ENCODE measurements around the gene CYB5R4.

CYB5R4 gene

GRCh38 chr6:83859410-83860358, at the start of gene CYB5R4:
Gene CYB5R4, plus strand, starts transcription at chr6:83859689. Its CDS starts 94 bp downstream, at chr6:83859783.
- intact Hi-C loops (cut with DNase I), result loop anchor here (10.0 kb wide), 1 partner anchor 365 kb away; the partner anchor contains the start of gene CEP162
- DNase-seq, result peak; percentile 87 to 98 (median 95)

- no peak for DNase-seq
- intact Hi-C loops (cut with DNase I), result no loop called here
Measured at GRCh38 chr6:83812595-83812994, 46.9 kb upstream of the CYB5R4 start.

GRCh38 chr6:83815631-83816272, 43.7 kb upstream of the CYB5R4 start:
- intact Hi-C loops (cut with DNase I), result no loop called here
- DNase-seq, result no peak

- no peak for DNase-seq
- intact Hi-C loops (cut with DNase I), result no loop called here
Measured at GRCh38 chr6:83822629-83823169, 36.8 kb upstream of the CYB5R4 start.

- DNase-seq, result peak in 1 of 42 donors; percentile 4
- intact Hi-C loops (cut with DNase I), result no loop called here
Measured at GRCh38 chr6:83824388-83824801, 35.1 kb upstream of the CYB5R4 start.

- intact Hi-C loops (cut with DNase I), result no loop called here
- DNase-seq, result no peak
Measured at GRCh38 chr6:83824831-83825230, 34.7 kb upstream of the CYB5R4 start.

GRCh38 chr6:83827050-83827449, 32.4 kb upstream of the CYB5R4 start:
- peak in 34 of 42 donors; percentile 8 to 74 (median 31) for DNase-seq
- intact Hi-C loops (cut with DNase I), result no loop called here

- intact Hi-C loops (cut with DNase I), result no loop called here
- no peak for DNase-seq
Measured at GRCh38 chr6:83838727-83839126, 20.8 kb upstream of the CYB5R4 start.

GRCh38 chr6:83844170-83844569, 15.3 kb upstream of the CYB5R4 start:
- intact Hi-C loops (cut with DNase I), result no loop called here
- no peak for DNase-seq

GRCh38 chr6:83846291-83846690, 13.2 kb upstream of the CYB5R4 start:
- intact Hi-C loops (cut with DNase I), result no loop called here

GRCh38 chr6:83847179-83847578, 12.3 kb upstream of the CYB5R4 start:
- intact Hi-C loops (cut with DNase I), result no loop called here
- no peak for DNase-seq

More at GRCh38 chr6:83846291-83846690, 13.2 kb upstream of the CYB5R4 start:
- no peak for DNase-seq

GRCh38 chr6:83849127-83849526, 10.4 kb upstream of the CYB5R4 start:
- DNase-seq, result no peak
- intact Hi-C loops (cut with DNase I), result no loop called here

- DNase-seq, result no peak
- intact Hi-C loops (cut with DNase I), result loop anchor here (10.0 kb wide), 1 partner anchor 375 kb away; the partner anchor contains the start of gene CEP162
Measured at GRCh38 chr6:83849610-83850009, 9.9 kb upstream of the CYB5R4 start.

GRCh38 chr6:83852528-83853177, 6.8 kb upstream of the CYB5R4 start:
- intact Hi-C loops (cut with DNase I), result loop anchor here (2.0 to 10.0 kb wide), 2 partner anchors 144 to 372 kb away; partner anchors contain the start of genes CEP162 and SNAP91
- DNase-seq, result no peak

GRCh38 chr6:83853178-83854000, 6.1 kb upstream of the CYB5R4 start, which contains the start of gene RIPPLY2:
Gene RIPPLY2, plus strand, starts transcription at chr6:83853360. Its CDS starts 57 bp downstream, at chr6:83853417.
- peak; percentile 39 to 93 (median 83) for DNase-seq
- intact Hi-C loops (cut with DNase I), result loop anchor here (2.0 to 10.0 kb wide), 2 partner anchors 145 to 371 kb away; partner anchors contain the start of genes CEP162 and SNAP91

- intact Hi-C loops (cut with DNase I), result loop anchor here (10.0 kb wide), 1 partner anchor 371 kb away; the partner anchor contains the start of gene CEP162
- DNase-seq, result peak in 10 of 42 donors; percentile 13 to 69 (median 44)
Measured at GRCh38 chr6:83854001-83854501, 5.4 kb upstream of the CYB5R4 start.

- intact Hi-C loops (cut with DNase I), result loop anchor here (10.0 kb wide), 1 partner anchor 370 kb away; the partner anchor contains the start of gene CEP162
- no peak for DNase-seq
Measured at GRCh38 chr6:83854766-83855165, 4.7 kb upstream of the CYB5R4 start.

GRCh38 chr6:83860359-83860755, 868 bp downstream of the CYB5R4 start:
- intact Hi-C loops (cut with DNase I), result no loop called here
- DNase-seq, result no peak
